NCI-H510A (cell line): ENCODE results near the gene PTPRK.
"Not testable (repeated sequence)": the region's sequence is repeated elsewhere in the genome, so short reads cannot be mapped to it uniquely, and the experiment has no call there.

Experiments used
- DNase-seq: peaks from one replicate; lab custom pipeline; 2025; lab: John Stamatoyannopoulos, UW

Gene PTPRK

DNA sequence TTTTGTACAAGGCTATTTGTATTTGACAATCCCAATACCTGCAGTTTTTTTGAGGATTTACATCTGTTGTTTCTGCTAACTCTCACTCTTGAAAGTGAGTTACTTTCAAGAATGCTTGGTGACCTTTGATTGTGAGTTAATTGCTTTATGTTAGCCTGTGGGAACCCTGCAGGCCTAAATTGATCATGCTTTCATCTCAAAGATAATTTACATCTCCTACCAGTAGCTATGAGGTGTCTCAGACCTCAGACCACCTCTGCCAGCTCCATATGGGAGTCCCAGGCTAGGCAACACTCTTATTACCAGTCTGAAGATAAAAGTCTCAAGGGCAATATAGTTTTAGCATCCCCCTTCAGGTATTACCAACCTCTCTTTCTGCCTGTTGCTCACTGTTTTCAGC, 503.1 kb downstream of the PTPRK start:
- DNase-seq, result no peak

DNA sequence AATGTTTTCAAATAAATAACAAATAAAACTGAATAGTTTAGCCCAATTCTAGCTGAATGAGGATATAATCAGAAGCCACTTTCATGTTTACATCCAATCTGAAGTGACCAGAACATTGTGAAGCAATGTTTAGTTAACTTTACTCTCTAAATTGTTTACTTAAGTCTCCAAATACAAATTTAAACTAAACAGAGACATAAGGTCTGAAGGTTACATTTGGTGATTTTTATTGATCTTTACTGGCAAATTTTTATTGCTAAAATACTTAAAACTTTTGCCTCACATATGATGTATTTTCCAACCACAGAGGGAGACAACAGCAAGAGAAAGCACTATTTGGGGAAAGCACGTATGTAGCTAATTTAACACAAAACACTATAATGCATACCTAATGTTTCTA, 512.7 kb downstream of the PTPRK start:
- DNase-seq, result no peak

DNA sequence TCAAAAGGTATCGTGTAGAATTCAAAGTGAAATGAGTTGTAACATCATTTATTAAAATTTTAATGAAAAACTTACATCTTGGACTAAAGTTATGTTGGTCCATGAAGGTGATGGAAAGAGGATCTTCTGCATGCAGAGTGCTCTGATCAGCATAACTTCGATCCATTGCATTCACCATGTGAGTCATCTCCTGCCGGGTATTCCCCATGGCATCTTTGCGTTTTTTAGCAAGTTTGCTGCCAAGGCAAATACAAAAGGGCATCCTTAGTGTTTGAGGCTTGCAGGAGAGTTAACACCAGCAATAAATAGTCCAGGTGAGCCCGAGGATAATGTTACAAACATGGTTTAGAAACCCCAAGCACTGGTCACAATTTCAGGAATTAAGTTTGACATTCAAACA, 515.4 kb downstream of the PTPRK start:
- no peak for DNase-seq

DNA sequence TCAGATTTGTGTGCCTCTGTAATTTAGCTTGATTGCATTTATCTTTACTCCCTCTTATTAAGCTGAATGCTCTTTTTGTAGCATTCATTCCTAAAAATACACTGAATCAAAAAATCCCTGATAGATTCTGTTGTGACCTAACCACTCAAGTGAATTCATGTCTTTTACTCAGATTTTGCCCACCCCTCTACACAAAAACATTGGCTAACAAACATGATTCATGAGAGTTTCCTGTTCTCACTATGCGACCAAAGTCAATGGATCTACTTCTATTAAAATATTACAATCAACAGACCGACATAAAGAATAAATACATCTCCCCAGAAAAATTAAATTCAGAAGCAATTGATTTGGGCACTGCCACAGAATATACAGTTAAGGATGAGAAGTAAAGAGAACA, 520.0 kb downstream of the PTPRK start:
- DNase-seq, result no peak

DNA sequence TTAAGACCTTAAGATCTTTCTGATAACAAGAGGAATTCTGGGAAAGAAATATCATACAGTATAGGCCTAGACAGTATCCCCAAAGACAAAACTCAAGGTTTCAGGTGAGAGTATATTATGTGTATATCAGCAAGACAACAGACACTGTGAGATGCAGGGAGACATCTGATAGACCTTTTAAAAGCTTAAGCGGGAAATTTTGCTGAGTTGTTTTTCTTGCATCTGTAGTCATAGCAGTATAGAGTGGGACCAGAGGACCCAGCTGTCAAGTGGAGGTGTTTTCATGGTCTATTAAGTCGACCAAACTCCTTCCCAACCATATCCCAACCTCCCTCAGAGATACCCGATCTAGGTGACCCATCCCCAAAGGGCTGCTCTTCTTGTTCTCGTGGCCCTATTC, 521.4 kb downstream of the PTPRK start:
- no peak for DNase-seq

DNA sequence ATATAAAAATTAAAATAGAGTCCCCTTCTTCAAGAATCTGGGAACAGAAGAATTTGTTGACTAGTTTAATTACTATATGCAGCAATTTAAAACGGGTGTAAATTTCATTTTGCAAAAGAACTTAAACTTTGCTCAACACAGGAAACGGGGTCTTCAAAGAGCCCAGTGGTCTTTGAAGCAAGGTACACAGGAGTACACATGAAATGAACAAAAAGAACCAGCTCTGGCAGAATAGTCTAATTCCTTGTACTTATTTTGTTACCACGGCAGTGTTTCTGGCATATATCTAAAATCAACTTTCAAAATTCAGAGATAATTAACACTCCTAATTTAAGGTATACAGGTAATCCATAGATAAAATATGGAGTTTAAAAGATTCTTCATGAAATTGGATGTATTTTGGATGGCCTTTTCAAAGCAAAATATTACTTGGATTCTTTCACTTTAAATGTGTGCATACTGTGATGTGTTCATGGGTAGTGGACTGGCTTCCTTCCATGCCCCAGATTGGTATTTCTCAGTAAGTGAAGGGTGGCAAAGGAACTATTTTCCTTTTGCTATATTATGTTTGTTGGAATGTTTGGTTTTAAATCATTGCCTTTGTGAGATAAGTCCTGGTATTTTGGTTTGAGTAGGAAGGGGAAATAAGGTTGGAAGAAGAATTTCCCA, 522.8 kb downstream of the PTPRK start:
- DNase-seq, result no peak

DNA sequence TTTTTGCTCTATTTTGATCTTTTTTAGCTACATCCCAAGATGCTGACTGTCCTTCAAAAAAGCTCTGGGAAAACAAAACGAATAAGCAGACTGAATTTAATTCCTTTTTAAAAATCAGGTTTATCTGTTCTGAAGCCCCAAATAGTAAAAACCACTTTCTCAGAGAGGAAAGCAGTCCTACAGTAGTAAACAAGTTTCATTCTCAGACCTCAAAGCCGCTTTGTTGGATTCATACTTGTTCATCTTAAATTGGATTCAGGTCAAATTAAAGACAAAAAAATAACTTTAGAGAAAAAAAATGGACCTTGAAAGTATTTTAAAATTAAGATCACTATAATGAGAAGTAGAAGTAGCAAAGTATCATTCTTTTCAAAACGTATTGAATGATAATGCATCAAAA, 523.5 kb downstream of the PTPRK start:
- no peak for DNase-seq

DNA sequence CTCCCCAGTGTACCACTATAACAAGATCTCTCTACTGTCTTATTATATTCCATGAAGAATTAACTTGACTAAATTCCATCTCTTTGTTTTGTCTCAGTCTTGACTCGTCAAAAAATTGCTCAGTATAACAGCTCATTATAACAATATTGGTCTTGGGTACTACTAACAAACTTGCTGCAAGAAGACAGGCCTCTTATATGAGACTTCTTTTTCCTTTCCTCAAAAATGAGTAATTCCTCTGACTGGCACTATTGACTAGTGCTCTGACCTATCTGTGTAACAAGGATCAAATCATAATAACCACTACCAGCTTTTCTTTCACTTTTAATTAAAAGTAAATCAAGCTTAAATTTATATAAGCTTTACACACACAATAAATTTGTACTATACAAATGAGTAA, 528.3 kb downstream of the PTPRK start:
- DNase-seq, result no peak

- DNase-seq, result no peak
Observed at GRCh38 chr6:127990074-127990473, 530.3 kb downstream of the PTPRK start.

DNA sequence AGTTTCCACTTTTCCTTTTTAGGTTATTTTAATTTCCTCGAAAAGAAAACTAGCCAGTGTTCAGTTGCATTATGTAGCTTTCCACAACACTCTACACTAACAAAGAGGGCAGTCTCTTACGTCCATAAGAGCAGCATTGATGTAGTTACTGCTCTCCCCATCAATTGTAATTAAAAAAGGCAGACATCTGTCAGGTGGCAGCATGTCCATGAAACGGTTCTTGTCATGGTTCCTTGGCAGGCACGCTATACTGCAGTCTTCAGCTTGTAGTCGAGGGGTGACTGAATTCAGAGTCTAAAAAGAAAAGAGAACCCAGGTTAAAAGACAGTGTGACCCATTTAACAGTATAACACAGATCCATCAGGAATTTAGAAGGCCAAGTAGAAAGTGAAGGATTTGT, 539.4 kb downstream of the PTPRK start:
- DNase-seq, result no peak

- not testable (repeated sequence) for DNase-seq
Observed at GRCh38 chr6:127978185-127978584, 542.2 kb downstream of the PTPRK start.

- DNase-seq, result no peak
Observed at GRCh38 chr6:127976796-127977195, 543.6 kb downstream of the PTPRK start.

- DNase-seq, result no peak
Observed at GRCh38 chr6:127976111-127976510, 544.3 kb downstream of the PTPRK start.

DNA sequence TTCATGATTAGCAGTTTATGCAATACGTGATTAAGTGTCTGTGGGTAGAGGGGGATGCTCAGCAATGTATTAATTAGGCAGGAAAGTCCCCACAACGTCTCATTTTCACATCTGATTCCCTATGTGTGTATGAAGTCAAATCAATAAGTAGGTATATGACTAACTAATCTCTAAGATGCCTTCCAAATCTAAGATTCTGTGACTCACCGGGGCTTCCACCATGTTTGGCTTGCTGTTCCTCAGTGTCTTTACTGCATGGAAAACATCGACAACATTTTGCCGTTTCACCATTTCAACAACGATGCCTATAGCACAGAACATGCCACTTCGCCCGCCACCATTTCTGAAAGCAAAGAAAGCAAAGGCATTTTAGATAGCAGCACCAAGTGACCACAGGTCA, 547.6 kb downstream of the PTPRK start:
- DNase-seq, result no peak

- DNase-seq, result no peak
Observed at GRCh38 chr6:127971945-127972391, 548.4 kb downstream of the PTPRK start.

DNA sequence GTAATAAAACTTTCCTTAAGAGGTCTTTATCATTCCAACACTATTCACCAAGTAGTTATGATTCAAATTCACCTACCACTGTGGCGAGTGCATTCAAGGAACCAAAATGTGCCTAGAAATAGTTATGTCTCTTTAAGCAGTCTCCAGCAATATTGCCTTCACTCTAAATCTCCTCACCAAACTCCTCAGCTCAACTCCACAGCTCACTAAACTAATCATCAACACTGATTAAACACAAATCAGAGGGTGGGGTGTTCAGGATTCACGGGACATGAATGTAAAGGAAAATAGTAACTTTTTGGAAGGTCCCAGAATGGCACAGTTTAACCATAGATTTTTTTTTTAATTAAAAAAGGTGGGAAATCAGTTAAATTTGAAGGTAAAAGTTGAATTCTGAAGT, 549.0 kb downstream of the PTPRK start:
- no peak for DNase-seq

DNA sequence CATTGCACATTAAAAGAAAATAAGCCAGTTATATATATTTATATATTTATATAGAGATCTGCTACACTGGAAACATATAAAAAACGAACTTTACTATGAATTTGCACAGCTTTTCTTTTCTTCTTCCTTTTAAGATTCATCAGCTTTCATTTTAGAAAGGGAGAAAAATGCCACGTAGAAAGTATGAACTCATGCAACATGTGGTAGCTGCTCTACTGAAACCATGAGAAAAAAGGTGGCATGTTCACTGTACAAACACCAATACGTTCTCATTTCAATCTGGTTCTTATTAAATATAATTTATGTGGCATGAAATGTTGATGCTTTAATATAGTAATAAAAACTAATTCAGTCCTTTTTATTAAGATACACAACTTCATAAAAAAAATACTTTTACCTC, 550.7 kb downstream of the PTPRK start:
- DNase-seq, result no peak

- no peak for DNase-seq
Observed at GRCh38 chr6:127968394-127968793, 552.0 kb downstream of the PTPRK start.

DNA sequence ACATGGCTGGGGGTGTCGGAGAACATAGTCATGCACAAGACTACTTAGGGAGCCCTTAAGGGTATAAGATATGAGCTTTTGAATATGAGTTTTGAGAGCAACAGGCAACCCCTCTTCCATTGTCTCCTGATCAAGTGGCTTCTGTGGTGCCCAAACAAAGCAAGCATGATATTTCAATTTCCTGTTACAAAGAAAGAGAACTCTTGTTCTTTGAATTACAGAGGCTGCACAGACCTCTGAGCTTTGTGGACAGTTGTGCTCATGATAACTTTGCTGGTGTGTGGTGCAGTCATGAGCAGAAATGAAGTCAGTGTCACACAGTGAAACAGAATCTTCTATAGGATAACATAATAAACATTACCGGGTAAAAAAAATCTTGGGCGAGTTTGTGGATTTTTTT, 552.7 kb downstream of the PTPRK start:
- no peak for DNase-seq

GRCh38 chr6:127966616-127967015, 553.8 kb downstream of the PTPRK start:
- no peak for DNase-seq

DNA sequence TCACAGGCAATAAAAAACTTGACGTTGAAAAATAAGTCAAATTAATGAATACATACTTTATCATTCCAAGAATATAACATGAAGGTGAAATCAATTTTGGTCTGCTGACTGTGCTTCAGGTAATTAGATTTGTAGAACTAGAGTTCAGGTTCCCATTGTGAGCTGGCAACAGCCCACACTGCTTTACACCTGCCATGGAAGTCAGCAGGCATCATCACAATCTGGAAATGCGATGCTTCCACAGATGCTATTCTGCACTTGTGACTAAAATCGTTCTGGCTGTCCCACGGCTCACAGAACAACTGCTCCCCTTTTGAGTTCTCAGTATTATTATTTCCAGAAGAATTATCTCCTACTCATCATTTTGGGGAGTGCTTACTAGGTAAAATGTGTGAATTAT, 556.9 kb downstream of the PTPRK start:
- DNase-seq, result no peak

GRCh38 chr6:127959869-127960268, 560.5 kb downstream of the PTPRK start:
- no peak for DNase-seq

GRCh38 chr6:127956956-127957355, 563.4 kb downstream of the PTPRK start:
- no peak for DNase-seq

DNA sequence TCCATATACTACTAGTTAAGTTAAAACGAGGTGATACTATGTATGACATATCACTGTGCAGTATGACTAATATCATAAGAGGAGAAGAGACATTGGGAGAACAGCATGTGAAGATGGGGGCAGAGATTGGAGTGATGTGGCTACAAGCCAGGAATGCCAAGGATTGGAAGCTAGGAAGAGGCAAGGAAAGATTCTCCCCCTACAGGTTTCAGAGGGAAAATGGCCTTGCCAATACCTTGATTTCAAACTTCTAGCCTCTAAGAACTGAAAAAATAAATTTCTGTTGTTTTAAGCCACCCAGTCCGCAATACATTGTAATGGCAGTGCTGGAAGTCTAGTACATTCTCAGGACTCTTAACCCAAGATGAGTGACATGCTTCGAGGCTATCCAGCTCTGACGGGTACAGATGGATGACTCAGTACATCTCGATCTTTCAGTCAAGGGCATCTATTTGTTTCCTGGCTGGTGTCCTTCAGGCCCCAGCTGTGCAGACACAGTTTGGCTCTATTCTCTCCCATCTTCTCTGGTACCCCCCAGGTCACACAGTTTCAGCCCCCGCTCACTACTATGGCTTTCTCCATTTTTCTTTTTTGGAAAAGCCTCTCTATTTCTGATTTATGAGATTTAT, 564.0 kb downstream of the PTPRK start:
- no peak for DNase-seq
